Ammon's horn (tissue), 1 donor: ENCODE data around the gene ATM.
"Not testable (repeated sequence)": the region's sequence is repeated elsewhere in the genome, so short reads cannot be mapped to it uniquely, and the experiment has no call there.

Source experiments
- DNase-seq: peaks from one replicate; pipeline ENCODE4 v3.0.0-alpha.2; 2016; ENCODE audit warnings: low spot score

Gene ATM

DNA sequence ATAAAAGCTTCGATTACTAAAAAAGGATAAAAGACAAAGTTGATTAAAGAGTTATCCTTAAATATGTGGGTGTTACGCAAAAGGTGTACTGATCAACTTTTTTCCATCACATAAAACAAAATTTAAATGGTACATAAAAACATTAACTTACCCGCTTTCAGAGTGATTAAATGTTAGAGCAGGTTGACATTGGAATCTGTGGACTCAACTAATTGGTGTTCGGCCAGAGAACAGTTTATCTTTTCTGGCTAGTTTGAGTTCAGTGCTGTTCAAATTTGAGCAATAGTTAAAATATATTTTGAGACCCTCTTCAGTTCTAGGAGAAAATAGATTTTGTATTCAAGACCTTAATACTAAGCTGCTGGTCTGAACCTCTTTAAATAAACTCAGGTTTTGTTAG lies 56.1 kb downstream of the ATM start:
- DNase-seq = no peak

DNA sequence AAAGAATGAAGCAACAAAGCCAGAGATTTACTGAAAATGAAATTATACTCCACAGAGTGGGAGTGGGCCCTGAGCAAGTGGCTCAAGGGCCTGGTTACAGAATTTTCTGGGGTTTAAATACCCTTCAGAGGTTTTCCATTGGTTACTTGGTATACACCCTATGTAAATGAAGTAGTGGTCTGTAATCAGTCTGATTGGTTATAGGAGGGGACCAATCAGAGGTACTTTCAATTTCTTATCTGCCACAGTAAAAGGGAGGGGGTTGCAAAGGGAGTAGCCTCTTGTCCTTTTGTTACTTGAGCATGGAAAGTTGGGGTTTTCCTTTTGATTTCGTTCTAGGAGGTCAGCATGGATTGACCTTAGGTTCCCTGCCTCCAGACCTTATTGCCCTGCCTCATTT lies 63.5 kb downstream of the ATM start:
- no peak for DNase-seq

DNA sequence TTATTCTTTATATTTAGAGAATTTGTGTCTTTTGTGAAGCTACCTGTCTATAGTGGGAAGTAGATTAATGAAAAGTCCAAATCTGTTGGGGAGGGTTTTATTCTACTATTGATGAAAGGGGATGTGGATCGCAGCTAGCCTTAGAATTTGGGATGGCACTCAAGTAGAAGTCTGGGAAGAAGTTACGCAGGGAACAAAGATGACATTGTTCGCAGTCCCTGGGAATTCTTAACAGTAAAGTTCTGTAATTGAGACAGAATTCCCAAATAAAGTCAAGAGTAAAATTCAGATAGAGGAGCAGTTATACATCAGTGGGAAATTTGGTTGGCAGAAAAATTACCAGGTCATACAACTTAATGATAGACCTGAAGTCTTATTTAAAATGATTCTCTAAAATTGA lies 64.1 kb downstream of the ATM start:
- DNase-seq = no peak

DNA sequence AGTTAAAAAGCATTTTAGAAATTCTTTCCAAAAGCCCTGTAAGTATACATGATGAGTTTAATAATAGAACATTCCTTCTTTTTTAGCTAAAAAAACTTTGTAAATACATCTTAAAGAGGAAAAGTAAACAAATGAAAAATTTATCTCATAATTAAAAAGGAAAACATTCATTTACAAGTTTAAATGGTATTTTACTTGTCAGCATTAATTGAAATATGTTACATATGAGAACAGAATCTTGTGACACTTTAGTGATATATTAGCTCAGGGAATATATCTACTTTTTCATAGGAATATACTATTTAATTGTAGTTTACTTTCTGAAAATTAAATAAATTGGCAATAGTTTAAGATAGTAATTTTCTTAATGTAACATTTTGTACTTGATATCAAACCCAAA lies 66.2 kb downstream of the ATM start:
- not testable (repeated sequence) for DNase-seq

DNA sequence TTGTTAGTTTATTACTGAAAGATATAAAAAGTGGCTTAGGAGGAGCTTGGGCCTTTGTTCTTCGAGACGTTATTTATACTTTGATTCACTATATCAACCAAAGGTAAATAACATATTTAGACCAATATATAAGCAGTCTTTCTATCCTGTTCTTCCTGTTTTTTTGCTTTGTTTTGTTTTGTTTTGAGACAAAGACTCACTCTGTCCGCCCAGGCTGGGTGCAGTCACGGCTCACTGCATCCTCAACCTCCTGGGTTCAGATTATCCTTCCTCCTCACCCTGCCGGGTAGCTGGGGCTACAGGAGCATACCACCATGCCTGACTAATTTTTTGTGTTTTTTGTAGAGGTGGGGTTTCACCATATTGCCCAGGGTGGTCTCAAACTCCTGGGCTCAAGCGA lies 66.8 kb downstream of the ATM start:
- DNase-seq = no peak

GRCh38 chr11:108293229-108293628 lies 70.4 kb downstream of the ATM start:
- DNase-seq = no peak

GRCh38 chr11:108302121-108302785 lies 79.4 kb downstream of the ATM start:
- DNase-seq = no peak

GRCh38 chr11:108307751-108308150 lies 84.9 kb downstream of the ATM start:
- DNase-seq = peak; percentile 14

- no peak for DNase-seq
Measured at GRCh38 chr11:108313444-108313843, 90.6 kb downstream of the ATM start.

- DNase-seq = no peak
Measured at GRCh38 chr11:108316061-108316460, 93.2 kb downstream of the ATM start.

DNA sequence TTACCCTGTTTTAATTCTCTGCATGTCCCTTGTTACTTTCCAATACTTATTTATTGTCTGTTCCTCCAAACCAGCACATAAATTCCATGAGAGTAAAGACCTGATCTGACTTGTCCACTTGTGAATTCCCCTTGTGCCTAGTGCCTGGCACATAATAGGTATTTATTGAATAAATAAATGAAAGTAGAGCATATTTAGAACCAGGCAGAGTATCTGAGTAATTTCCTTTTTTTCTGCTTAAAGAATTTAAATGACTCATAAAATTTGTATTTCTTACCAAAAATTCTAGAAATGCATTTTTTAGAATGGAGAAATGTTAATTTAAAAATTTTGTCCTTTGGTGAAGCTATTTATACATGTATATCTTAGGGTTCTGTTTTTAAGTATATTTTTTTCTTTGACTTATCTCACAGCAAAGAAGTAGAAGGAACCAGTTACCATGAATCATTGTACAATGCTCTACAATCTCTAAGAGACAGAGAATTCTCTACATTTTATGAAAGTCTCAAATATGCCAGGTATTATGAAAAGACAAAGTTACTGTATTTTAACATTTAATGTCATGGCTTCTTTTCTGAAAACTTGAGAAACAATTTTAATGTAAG lies 96.8 kb downstream of the ATM start:
- no peak for DNase-seq

DNA sequence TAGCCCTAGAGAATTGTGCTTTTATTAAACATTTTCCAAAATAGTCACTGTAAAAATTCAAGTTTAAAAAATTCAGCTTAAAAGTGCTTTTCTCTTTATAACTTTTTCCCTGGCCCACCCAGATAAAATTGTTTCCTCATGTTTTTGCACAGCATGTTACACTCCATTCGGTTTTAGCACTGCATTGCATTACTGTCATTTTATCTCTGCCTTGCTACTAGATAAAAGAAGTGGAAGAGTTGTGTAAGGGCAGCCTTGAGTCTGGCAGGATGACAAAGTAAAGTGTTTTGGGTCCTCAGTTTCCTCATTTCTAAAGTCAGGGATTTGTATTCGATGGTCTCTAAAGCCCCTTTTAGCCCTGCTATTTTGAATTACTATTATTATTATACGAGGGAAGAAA lies 99.8 kb downstream of the ATM start:
- no peak for DNase-seq

DNA sequence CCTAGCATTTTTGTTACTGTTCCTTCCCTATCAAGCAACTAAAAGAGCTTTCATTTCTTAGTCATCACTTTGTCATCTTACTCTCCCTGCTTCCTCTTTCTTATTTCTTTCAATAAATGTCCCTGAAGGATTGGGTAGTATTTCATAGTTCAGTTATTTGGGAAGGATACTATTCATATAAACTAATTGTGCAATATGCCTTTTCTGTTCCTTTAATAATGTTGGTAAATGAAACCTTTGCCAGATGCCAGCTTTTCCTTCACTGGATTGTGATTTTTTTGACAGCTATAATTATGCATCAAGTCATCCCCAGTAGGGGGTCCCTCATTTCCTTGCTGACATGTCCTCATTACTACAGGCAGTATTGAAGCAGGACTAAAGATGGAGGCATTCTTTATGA lies 101.7 kb downstream of the ATM start:
- DNase-seq = no peak

GRCh38 chr11:108333403-108333899 lies 110.6 kb downstream of the ATM start:
- DNase-seq = no peak

DNA sequence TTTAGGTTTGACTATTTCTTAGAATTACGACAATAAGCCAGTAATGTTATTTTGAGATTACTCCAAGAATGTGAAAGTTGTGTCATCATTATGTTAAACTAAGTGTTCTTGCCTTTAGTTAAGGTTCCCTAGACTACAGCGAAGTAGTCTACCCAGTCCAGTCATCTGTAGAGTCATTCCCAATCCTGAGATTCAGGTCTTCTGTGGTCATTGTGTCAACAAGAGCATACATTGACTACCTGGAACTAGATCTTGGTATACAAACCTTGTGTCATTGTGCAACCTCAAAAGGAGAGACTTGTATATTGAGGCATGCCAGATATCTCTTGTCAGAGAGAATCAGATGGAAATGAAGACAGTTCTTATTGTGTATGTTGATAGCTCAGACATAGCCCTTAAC lies 115.9 kb downstream of the ATM start:
- DNase-seq = no peak

GRCh38 chr11:108340973-108341372 lies 118.1 kb downstream of the ATM start:
- no peak for DNase-seq

DNA sequence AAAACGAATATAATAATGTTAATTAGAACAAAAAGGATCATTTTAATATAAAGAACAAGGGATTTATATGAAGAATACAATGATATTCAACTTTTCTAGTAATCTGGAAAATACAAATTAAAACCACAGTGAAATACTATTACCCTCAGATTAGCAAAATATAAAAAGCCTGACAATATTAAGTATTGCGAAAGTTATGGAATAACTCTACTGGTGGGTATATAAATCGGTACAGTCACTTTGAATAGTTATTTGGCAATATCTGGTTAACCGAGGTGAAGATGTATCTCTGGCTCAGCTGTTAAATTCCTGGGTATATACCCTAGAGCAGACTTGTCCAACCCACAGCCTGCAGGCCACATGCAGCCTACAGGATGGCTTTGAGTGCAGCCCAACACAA lies 118.8 kb downstream of the ATM start:
- no peak for DNase-seq

- DNase-seq = no peak
Measured at GRCh38 chr11:108343714-108344113, 120.8 kb downstream of the ATM start.

DNA sequence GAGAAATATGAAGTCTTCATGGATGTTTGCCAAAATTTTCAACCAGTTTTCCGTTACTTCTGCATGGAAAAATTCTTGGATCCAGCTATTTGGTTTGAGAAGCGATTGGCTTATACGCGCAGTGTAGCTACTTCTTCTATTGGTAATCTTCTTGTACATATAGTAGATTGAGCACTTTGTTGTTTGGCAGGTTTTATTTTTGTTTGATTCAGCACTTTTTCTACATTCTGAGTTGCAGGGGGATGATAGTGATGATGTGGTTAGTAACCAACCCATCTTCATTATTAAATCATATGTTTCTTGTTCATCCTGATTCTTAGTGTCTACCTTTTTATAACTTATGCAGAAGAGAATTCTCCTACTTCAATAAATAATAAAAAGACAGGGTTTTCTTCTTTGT lies 122.9 kb downstream of the ATM start:
- DNase-seq = no peak

- no peak for DNase-seq
Measured at GRCh38 chr11:108346451-108346850, 123.6 kb downstream of the ATM start.

GRCh38 chr11:108351468-108351867 lies 128.6 kb downstream of the ATM start:
- peak; percentile 8 for DNase-seq

- DNase-seq = no peak
Measured at GRCh38 chr11:108364159-108364558, 141.3 kb downstream of the ATM start.

DNA sequence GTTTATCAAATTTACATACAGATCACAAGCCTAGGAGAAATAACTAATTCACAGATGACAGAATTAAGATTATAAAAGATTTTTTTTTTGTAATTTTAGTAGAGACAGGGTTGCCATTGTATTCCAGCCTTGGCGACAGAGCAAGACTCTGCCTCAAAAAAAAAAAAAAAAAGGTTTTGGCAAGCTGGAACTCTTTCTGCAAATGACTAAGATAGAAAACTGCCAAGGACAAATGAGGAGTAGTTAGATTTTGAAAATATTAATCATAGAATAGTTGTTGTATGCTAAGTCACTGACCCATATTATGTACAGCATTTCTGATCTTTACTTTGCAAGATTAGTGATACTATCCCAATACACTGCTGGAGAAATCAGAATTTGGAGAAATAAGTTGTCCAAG lies 145.3 kb downstream of the ATM start:
- no peak for DNase-seq

GRCh38 chr11:108369064-108369463 lies 146.2 kb downstream of the ATM start:
- DNase-seq = no peak
